ENCODE measurements around the gene LECT2.

Gene LECT2

DNA sequence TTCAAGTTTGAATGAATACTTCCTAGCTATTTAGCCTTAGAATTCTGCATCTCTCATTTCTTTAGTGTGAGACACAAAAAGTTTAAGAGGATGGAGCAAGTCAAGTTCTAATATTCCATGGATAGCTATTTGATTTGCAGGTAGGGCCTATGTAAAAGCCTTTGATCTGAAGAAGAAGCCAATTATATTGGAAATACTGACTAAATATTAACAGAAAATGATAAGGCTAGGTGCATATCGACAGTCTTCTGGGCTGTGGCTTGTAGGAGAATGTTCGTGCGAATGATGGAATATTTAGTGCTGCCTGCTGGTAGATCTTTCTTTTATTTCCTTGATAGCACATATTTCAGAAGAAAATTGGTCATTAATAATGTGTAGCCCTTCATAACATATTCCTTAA, at the start of gene LECT2:
TSS of gene LECT2 (minus strand) at position 85 of the 400 bp plus-strand sequence. CDS start 150 bp downstream, outside the sequence.
- no peak for DNase-seq (ENCODE audit: low read depth)

DNA sequence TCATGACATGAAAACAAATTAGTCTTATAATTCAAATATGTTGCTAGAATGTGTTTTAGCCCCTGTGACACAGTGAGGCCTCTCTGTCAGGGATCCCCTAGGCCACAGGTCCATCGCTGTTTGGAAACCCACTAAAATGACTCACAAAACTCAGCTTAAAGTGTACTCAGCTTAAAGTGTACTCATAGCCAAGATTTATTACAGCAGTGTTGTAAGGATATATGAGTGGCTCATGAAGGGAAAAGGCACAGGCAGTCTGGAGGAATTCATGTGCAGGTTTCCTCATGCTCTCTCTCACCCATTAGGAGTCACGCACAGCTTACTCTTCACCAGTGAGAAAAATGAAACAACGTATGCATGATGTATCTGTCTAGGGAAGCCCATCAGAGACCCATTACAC, 49.7 kb upstream of the LECT2 start:
- no peak for DNase-seq (ENCODE audit: low read depth)

- no peak for DNase-seq (ENCODE audit: low read depth)
Observed at GRCh38 chr5:136001466-136001981, 46.7 kb upstream of the LECT2 start.

- no peak for DNase-seq (ENCODE audit: low read depth)
Observed at GRCh38 chr5:136000932-136001331, 46.1 kb upstream of the LECT2 start.

GRCh38 chr5:136000147-136000546, 45.4 kb upstream of the LECT2 start:
- no peak for DNase-seq (ENCODE audit: low read depth)

- DNase-seq (ENCODE audit: low read depth): no peak
Observed at GRCh38 chr5:135999406-136000139, 44.8 kb upstream of the LECT2 start.

DNA sequence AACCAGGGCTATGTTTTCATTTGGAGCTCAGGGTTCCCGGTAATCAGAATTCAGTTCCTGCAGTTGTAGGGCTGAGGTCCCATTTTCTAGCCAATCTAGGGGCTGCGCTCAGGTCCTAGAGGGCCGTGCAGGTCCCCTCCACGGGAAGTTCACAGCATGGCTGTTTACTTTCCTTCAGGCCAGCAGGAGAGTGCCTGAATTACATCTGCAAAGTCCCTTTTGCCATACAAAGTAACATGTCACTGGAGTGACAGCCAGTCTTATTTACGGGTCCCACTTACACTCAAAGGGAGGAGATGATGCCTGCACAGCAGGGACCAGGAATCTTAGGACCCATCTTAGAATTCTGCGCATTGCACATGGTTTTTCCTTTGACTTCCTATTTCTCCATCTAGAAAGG, 44.1 kb upstream of the LECT2 start:
- no peak for DNase-seq (ENCODE audit: low read depth)

- DNase-seq (ENCODE audit: low read depth): no peak
Observed at GRCh38 chr5:135997673-135998335, 43.0 kb upstream of the LECT2 start.

DNA sequence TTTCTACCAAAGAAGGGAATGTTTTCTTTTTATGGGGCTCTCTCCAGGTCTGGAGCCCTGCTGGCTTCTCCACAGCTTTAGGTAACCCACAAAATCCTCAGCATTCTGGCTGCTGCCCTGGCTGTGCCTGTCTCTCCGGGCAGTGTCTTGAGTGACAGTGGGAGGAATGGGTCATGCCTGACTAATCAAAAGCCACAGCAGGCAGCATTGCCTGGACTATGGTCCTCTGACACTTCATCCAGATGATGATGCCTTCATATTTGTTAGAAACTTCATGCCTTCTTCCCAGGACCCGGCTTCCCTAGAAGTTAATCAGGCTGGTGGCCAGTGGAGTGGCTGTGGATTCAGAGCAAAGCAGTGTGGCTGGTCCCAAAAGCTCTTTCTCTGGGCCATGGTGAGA, 41.8 kb upstream of the LECT2 start:
- DNase-seq (ENCODE audit: low read depth): no peak

- no peak for DNase-seq (ENCODE audit: low read depth)
Observed at GRCh38 chr5:135995976-135996375, 41.2 kb upstream of the LECT2 start.

DNA sequence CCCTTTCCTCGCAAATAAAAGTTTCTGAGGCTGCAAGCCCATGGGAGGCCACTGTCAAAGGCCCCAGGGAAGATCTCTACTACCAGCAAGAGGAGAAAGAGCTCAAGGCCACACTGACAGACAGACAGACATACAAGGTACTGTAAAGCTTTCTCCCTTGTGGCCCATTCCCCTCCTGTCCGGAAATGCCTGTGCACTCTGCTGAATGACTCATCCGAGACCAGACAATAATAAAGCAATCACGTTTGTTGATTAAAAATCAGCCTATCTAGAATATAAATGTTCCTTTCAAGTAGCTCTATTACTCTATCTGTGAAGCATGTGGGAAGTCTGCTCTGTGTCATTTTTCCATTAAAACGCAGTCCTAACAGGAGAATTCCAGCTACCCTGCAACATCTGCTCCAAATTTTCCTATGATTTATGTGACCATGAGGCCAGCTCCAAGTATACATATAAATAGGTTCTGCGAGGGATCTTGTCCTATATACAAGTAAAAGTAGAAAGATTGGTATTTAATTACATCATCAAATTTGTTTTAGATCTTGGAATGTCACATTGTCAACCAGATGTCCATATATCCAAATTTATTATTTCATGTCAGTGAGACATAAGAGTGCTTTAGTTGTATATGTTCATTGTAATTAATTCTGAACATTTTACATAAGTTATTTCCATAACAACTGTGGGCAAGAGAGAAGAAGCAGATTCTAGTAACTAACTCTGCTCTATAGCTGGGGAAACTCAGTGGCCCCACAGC, 39.3 kb upstream of the LECT2 start:
- DNase-seq (ENCODE audit: low read depth): no peak

GRCh38 chr5:135993335-135993879, 38.6 kb upstream of the LECT2 start:
- DNase-seq (ENCODE audit: low read depth): no peak

GRCh38 chr5:135991429-135991828, 36.6 kb upstream of the LECT2 start:
- no peak for DNase-seq (ENCODE audit: low read depth)

DNA sequence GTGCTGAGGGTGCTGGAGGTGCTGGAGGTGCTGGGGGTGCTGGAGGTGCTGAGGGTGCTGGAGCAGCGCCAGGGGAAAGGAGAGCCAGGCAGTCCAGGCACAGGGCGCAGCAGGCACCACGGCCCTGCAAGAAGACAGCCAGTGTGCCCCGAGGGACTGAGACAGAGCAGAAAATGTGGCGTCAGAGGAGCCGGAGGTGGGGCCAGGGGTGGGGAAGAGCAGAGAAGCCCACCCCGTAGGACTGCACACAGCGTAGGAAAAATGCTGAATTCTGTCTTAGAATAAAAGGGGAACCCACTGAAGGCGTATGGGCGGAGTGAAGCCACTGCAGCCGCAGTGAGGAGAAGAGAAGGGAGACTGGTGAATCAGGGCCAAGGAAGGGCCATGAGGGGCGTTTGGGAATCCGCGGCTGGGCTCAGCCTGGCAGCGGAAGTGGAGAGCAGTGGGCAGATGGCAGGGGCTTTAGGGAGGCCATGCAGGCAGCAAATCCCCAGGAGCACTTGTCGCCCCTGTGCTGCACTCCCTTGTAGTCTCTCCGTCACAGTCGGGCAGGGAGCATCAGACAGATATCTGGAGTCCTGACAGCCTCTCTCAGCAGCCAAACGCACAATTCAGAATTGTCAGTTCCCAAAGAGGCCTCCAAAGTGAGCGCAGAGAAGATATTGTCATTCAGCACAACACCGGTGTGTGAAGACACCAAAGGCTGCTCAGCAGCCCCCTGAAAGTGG, 35.9 kb upstream of the LECT2 start:
- no peak for DNase-seq (ENCODE audit: low read depth)

GRCh38 chr5:135989686-135990085, 34.9 kb upstream of the LECT2 start:
- no peak for DNase-seq (ENCODE audit: low read depth)

- DNase-seq (ENCODE audit: low read depth): no peak
Observed at GRCh38 chr5:135988546-135988945, 33.8 kb upstream of the LECT2 start.

DNA sequence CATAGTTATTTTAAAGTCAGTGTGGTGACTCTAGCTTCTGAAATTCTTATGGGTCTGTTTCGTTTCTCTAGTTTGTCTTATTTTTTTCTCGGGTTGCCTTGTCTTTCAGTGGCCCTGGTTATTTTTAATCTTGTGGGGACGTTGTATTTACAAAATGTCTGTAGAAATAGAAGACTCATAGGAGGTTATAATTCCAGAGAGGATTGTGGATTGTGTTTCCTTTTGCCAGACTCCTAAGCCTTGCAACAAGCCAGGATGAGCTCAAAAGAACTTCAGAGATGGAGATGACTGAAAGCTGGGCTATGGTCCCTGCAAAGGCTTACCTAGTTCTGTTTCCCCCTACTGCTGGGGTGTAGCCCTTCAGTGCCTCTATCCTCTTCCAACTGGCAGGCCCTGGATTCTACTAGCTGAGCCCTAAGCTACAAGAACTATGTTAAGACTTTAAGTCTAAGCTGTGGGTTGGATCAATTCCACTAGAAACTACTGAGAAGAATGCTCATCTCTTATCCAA, 32.2 kb upstream of the LECT2 start:
- DNase-seq (ENCODE audit: low read depth): no peak

- no peak for DNase-seq (ENCODE audit: low read depth)
Observed at GRCh38 chr5:135986401-135986800, 31.6 kb upstream of the LECT2 start.

DNA sequence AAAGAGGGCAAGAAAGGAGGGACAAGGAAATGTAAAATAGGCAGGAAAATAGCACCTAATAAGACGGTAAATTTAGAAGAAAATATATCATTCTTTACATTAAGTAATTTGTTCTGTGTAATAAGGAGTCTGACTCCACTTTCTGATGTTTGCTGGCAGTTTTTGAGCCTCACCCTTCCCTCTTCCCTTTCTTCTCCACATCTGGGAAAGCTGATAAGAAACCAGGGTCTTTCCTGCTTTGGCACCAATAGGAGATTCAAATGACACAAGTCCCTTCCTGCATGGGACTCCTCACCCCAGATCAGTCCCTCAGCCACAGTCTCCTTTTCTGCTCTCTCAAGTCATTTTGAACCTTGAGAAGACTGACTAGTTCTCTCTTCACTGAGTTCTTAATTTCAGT, 31.2 kb upstream of the LECT2 start:
- no peak for DNase-seq (ENCODE audit: low read depth)

GRCh38 chr5:135980620-135981019, 25.8 kb upstream of the LECT2 start:
- DNase-seq (ENCODE audit: low read depth): no peak

DNA sequence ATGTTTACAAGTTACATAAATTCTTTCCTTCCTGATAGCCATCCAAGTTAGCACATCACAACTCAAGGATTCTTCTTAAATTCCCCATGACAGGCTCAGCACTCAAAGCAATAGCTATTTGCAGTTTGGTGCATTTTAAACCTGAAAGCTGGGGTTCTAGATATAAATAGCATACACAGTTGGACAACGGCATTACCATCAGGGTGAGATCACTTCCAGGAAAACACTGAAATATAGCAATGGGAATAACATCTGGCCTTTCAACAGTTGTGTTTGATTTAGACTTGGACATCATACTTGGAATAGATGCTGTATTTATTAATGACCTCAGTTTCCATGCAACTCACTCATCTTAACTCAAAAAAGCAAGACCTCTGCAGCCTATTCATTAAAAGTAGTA, 24.7 kb upstream of the LECT2 start:
- no peak for DNase-seq (ENCODE audit: low read depth)

DNA sequence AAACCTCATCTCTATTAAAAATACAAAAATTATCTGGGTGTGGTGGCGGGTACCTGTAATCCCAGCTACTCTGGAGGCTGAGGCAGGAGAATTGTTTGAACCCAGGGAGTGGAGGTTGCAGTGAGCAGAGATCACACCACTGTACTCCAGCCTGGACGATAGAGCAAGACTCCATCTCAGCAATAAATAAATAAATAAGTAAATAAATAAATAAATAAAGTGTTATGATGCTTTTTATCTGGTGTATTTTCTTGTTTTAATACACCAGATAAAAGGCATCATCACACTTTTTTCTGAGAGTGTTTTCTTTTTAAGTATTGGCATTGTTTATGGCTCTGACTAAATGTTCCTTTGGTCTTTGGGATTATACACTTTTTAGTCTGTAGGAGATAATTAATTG, 24.2 kb upstream of the LECT2 start:
- no peak for DNase-seq (ENCODE audit: low read depth)
